Renal pelvis (tissue), 4 donors: ENCODE measurements around the gene CBS. TPM values are rescaled to one million over a fixed set of nuclear protein-coding genes. Genes with fewer than 3 reads are reported as not detected.
"Not testable (repeated sequence)": the region's sequence is repeated elsewhere in the genome, so short reads cannot be mapped to it uniquely, and the experiment has no call there.

ENCODE experiments used
- DNase-seq: peaks from one replicate; pipeline ENCODE4 v3.0.0-alpha.2; 2013
- polyA plus RNA-seq, 3 donors: library from polyadenylated mRNA; unstranded; fragments of 120-200 nt; gene quantifications; one replicate each; pipeline ENCODE4 v1.2.1, GENCODE V29; 2013; ENCODE audit not compliant: insufficient read length in 3 of 3

The CBS gene
- polyA plus RNA-seq, 3 donors = 12.0 to 56.1 (median 55.5) TPM

DNA sequence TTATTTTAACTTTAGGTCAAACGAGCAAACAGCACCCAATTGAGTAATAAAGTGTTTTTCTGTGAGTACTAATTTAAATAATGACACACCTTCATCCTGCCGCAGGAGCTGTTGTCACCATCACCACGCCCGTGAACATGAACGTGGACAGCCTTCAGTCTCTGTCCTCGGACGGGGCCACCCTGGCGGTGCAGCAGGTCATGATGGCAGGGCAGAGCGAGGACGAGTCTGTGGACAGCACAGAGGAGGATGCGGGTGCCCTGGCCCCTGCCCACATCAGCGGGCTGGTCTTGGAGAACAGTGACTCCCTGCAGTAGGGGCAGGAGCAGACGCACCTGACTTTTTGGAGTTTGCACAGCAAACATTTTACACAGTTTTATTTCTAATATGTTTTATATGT is 45.9 kb downstream of the CBS start:
- DNase-seq = no peak

DNA sequence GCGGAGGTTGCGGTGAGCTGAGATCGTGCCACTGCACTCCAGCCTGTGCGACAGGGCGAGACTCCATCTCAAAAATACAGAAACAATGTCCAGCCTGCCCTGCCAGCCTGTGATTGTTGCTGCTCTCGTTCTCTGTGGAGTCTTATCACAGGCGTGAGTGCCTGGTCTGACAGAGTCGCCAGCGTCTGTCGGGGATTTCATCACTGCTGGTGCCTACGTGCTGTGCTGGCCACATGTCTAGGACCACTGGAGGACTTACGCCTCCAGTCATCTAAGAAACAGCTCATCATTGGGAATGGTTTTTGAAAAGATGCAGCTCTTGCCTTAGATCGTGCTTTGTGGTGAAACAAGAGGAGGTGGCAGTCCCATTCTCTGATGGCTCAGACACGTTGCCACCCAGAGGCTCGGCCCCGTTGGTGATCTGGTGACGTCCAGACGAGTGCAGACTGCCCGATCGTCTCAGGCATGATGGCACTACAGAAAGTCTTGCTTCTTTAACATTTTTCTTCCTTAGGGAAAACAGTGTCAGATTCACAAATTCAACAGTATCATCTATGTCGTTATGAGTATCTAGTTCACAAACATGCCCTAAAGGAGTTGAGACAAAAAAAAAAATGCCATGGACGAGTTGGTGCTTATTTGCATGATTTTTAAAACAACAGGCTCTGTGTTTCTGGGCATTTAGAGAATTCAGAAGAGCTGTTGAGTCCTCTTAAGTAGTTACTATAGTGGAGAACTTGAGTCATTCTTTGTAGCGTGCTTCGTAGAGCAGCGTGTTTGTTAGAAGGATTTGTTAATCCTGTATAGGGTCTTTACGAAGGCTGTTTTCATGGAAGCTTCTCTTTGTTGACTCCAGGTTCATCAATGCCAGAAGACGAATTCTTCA is 47.5 kb downstream of the CBS start:
- DNase-seq = no peak

DNA sequence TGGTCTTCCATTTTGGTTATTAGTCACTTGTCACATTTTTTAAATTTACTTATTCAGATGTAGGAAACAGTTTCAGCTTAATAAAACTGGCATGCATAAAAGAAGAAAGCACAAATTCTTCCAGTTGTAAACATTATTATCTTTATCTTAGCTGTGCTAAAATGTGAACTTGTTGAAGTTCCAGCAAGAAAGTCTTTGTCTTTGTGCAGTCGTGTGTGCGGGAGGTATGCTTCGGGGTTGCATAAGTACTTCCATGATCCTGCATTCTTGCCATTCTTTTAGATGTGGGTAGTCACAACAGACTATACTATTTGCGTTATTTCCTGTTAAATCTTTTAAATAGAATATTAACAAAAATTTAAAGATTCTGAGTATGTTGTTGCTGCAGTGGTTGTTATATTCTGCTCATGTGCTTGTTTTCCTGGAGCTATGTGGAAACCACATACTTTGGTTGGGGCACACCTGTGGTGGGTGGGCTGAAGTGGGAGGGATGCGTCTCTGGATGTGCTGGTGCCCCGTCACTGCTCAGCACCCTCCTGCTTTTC is 49.9 kb downstream of the CBS start:
- DNase-seq = no peak

DNA sequence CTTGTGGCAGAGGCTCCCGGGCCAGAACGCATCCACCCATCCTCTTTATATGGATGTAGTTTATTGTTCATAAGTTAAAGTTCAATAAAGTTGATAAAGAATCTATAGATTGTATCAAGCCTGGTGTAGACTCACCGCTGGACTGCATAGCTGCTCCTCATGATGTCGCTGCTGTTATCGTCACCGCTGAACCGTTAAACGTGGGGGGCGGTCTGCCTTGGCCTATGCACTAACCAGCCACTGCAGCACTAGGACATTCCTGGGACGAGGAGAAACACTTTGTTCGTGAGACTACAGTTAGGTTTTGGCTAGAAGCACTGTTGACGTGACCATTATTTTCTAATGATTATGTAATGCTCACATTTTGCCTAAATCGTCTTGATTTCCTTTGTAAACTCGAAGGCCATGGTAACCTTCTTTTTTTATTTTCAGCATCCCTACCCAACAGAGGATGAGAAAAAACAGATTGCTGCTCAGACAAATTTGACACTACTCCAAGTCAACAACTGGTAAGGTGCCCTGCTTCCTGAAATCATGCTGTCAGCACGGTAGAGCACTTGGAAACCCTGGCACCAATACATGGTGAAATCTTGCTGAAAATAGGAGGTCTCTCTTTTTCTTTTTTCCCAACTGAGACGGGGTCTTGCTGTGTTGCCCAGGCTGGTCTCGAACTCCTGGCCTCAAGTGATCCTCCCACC is 51.0 kb downstream of the CBS start:
- DNase-seq = no peak

GRCh38 chr21:43023175-43023574 is 52.5 kb downstream of the CBS start:
- no peak for DNase-seq

DNA sequence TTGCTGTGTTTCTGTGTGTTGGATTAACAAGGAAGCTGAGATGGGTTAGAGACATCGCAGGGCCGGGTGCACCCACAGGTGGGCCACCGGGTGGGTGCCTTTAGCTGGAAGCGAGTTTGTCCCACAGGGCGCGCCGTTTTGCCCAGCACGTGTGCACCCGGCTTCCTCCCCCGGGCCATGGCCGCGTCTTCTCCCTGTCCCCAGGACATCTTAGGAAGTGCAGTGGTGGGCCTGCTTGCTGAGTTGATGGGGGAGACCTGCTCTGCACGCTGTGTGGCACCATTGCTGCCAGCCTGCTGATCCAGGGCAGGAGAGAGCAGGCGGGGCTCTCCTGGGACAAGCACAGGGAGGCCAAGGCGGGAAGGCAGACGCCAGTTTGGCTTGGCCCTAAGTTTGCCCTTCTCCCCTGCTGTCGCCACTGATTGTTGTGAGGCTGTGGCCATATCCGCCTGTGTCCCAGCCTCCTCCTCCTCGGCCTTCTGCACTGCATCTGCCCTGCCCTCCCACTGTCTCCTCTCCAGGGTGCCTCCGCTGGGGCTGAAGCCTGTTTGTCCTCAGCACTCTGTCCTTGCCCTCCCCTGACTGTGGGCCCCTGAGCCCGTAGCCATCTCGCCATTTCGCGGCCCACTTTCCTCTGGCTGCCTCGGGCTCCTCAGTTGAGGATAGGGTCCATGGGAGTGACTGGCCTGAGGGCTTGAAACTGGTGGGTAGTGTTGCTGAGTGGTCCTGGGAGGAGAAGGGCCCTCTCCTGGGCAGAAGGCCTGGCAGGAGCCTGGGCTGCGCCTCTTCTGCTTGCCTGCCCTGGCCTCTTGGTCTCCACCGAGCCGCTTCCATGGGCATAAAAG is 53.7 kb downstream of the CBS start:
- no peak for DNase-seq

DNA sequence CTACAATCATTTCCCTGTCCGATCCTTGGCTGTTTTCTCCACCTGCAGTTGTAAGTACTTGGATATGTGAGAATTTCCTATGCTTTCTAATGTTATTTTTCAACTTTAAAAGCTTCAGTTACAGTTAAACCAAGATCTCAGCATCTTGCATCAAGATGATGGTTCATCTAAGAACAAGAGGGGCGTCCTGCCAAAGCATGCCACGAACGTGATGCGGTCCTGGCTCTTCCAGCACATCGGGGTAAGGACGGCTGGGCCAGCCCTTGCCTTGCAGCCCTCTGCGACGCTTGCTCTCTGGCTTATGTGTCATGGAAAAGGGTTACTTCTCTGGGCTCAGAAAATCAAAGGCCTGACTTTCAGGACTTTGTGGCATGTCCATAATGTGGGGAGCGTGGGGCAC is 54.4 kb downstream of the CBS start:
- no peak for DNase-seq

DNA sequence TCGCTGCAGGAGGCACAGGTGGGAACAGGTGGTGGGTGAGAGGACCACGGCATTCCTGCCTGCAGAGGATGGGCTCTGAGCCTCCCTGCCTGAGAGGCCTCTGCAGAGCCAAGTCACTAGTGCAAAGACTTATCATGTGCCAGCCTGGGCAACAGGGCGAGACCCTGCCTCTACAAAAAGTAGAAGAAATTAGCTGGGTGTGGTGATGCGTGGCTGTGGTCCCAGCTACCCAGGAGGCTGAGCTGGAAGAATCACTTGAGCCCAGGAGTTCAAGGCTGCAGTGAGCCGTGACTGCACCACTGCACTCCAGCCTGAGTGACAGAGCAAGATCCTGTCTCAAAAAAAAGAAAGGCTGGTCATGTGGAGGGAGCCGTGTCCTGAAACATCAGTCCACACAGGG is 54.9 kb downstream of the CBS start:
- DNase-seq = no peak

GRCh38 chr21:43020177-43020576 is 55.5 kb downstream of the CBS start:
- DNase-seq = no peak

DNA sequence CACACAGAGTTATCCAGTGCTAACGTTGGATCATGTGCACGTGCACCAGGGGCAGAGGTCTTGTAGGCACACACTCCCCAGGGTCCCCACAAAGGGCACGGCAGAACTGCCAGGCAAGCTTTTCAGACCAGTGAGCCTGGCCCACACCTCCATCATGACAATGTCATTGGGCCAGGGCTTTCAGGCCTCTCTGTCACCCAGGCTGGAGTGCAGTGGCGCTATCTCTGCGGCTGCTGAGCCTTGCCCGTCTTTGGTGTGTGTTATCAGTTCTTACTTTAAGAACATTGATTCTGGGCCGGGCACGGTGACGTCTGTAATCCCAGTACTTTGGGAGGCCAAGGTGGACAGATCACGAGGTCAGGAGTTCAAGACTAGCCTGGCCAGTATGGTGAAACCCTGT is 57.1 kb downstream of the CBS start:
- DNase-seq = no peak

DNA sequence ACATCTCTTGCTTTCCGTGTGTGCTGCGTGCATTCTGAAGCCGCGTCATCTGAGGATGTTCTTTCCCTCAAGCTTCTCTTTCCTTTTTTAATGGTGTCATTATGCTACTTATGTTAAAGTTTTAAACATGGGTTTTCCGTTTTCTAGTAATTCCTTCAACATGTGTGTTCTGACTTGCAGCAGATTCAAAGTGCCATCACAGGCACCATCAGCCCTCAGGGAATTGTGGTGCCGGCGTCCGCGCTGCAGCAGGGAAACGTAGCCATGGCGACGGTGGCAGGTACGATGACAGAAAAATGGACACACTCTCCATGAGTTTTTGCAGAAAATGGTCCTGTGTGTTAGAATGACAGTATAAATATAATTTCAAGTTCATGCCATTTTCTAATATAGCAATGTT is 58.9 kb downstream of the CBS start:
- no peak for DNase-seq

GRCh38 chr21:43015906-43016540 is 59.6 kb downstream of the CBS start:
- no peak for DNase-seq

GRCh38 chr21:43012596-43012995 is 63.0 kb downstream of the CBS start:
- no peak for DNase-seq

DNA sequence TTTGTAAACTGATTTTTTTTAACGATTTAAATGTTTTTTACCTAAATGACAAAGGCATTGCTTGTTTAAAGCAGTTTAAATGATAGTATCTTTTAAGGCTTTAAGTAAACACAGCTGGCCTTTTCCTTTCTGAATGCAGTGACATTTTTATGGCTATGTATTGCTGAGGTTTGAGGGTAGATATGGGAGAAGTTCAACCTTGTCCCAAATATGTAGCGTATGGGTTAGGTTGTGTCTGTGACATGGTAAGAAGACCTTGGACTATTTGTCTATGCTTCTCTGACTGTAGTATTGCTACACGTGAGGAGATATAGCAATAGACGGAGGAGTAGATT is 68.8 kb downstream of the CBS start:
- DNase-seq = no peak

DNA sequence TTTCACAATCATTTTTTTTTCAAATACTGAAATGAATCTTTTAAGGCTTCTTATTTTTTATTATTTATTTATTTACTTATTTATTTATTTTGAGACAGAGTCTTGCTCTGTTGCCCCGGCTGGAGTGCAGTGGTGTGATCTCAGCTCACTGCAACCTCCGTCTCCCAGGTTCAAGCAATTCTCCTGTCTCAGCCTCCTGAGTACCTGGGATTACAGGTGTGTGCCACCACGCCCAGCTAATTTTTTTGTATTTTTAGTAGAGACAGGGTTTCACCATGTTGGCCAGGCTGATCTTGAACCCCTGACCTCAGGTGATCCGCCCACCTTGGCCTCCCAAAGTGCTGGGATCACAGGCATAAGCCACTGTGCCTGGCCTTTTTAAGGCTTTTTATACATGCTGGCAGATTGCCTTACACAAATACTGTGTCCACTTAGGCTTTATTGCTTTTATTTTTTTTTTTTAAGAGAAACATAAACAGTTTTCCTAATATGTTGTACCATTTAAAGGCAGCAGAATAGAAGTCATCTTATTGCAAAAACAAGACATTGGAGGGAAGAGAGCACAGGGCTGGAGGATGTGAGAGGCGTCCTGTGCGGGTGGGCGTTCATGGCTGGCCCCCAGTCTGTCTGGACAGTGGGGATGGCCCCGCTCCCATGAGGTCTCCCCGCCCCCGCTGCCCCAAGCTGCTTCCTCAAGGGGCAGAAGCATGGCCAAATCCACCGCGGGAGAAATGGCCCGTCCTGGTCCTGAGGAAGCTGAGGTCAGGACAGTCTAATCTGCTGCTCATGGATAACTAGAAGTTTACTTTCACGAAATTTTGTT is 69.4 kb downstream of the CBS start:
- DNase-seq = not testable (repeated sequence)

GRCh38 chr21:43005635-43006034 is 70.0 kb downstream of the CBS start:
- no peak for DNase-seq

DNA sequence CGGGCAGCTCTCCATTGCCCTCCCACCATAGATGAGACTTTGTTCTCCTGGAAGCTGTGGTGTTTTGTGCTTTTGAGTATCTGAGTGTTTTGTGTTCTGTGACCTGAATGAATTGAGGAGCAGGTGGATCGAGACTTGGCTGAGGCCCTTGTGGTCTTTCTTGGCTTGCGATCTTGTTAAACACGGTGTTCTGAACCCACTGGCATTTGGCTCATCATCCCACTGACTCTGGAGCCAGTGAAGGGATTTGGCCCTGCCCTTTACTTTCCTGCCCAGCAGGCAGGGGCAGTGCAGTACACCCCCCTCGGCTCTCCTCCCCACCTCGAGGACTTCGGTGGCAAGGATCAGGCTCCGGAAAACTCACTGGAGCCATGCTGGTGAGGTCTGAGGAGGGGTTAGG is 70.7 kb downstream of the CBS start:
- DNase-seq = no peak
